Activated CD8-positive, alpha-beta memory T cell treated with anti-CD3 and anti-CD28 coated beads, Interleukin-2, amount 50 U/mL, for 1 hour (primary cell): Measurements from ENCODE around the gene HIVEP3.

Experiments
- DNase-seq: peaks from one replicate; pipeline ENCODE4 v3.0.0-alpha.2; 2020; ENCODE audit errors: extremely low read depth

HIVEP3 gene

GRCh38 chr1:41650028-41650880, 268.5 kb downstream of the HIVEP3 start:
- DNase-seq = no peak

GRCh38 chr1:41649396-41650027, 269.2 kb downstream of the HIVEP3 start:
- DNase-seq = no peak

GRCh38 chr1:41648844-41649243, 269.9 kb downstream of the HIVEP3 start:
- no peak for DNase-seq

- DNase-seq = no peak
Observed at GRCh38 chr1:41648230-41648629, 270.5 kb downstream of the HIVEP3 start.

GRCh38 chr1:41647221-41648135, 271.2 kb downstream of the HIVEP3 start:
- DNase-seq = no peak

- DNase-seq = no peak
Observed at GRCh38 chr1:41646186-41646585, 272.5 kb downstream of the HIVEP3 start.

GRCh38 chr1:41645062-41645461, 273.7 kb downstream of the HIVEP3 start:
- DNase-seq = no peak

GRCh38 chr1:41642922-41643821, 275.6 kb downstream of the HIVEP3 start:
- DNase-seq = no peak

GRCh38 chr1:41641941-41642527, 276.7 kb downstream of the HIVEP3 start:
- DNase-seq = no peak

- DNase-seq = no peak
Observed at GRCh38 chr1:41641475-41641814, 277.3 kb downstream of the HIVEP3 start.

GRCh38 chr1:41640756-41641474, 277.8 kb downstream of the HIVEP3 start:
- no peak for DNase-seq

GRCh38 chr1:41640141-41640751, 278.5 kb downstream of the HIVEP3 start:
- DNase-seq = no peak

- no peak for DNase-seq
Observed at GRCh38 chr1:41639332-41639936, 279.3 kb downstream of the HIVEP3 start.

- DNase-seq = no peak
Observed at GRCh38 chr1:41638086-41639024, 280.4 kb downstream of the HIVEP3 start.

- DNase-seq = no peak
Observed at GRCh38 chr1:41637367-41637766, 281.4 kb downstream of the HIVEP3 start.

GRCh38 chr1:41633764-41634163, 285.0 kb downstream of the HIVEP3 start:
- no peak for DNase-seq

- DNase-seq = no peak
Observed at GRCh38 chr1:41632781-41633575, 285.7 kb downstream of the HIVEP3 start.
